GM18499 (cell line): Measurements from ENCODE around the gene PRRX1.

Experiments
- ATAC-seq: cut with Tn5 transposase; IDR thresholded peaks from one replicate; pipeline ENCODE4 v1.9.1; 2021; ENCODE audit warnings: moderate number of reproducible peaks; ENCODE audit not compliant: insufficient read depth, unreplicated experiment

PRRX1 gene

GRCh38 chr1:170664093-170664827 lies at the start of gene PRRX1:
Gene PRRX1, plus strand, starts transcription at chr1:170664131. Its CDS starts 88 bp downstream, at chr1:170664219.
- ATAC-seq, result no peak

- no peak for ATAC-seq
Observed at GRCh38 chr1:170617591-170618330, 46.2 kb upstream of the PRRX1 start.

GRCh38 chr1:170618421-170618820 lies 45.5 kb upstream of the PRRX1 start:
- ATAC-seq, result no peak

- ATAC-seq, result no peak
Observed at GRCh38 chr1:170619241-170620028, 44.5 kb upstream of the PRRX1 start.

- no peak for ATAC-seq
Observed at GRCh38 chr1:170620164-170620563, 43.8 kb upstream of the PRRX1 start.

- no peak for ATAC-seq
Observed at GRCh38 chr1:170623171-170623570, 40.8 kb upstream of the PRRX1 start.

- ATAC-seq, result no peak
Observed at GRCh38 chr1:170624146-170624545, 39.8 kb upstream of the PRRX1 start.

GRCh38 chr1:170630977-170631376 lies 33.0 kb upstream of the PRRX1 start:
- ATAC-seq, result no peak

- no peak for ATAC-seq
Observed at GRCh38 chr1:170634293-170634692, 29.6 kb upstream of the PRRX1 start.

- no peak for ATAC-seq
Observed at GRCh38 chr1:170634824-170635410, 29.0 kb upstream of the PRRX1 start.

- ATAC-seq, result no peak
Observed at GRCh38 chr1:170640581-170640980, 23.4 kb upstream of the PRRX1 start.

- no peak for ATAC-seq
Observed at GRCh38 chr1:170657275-170657853, 6.6 kb upstream of the PRRX1 start.

- ATAC-seq, result no peak
Observed at GRCh38 chr1:170659399-170660035, 4.4 kb upstream of the PRRX1 start.

- no peak for ATAC-seq
Observed at GRCh38 chr1:170660281-170660713, 3.6 kb upstream of the PRRX1 start.

- no peak for ATAC-seq
Observed at GRCh38 chr1:170660871-170661645, 2.9 kb upstream of the PRRX1 start.

- no peak for ATAC-seq
Observed at GRCh38 chr1:170661646-170662411, 2.1 kb upstream of the PRRX1 start.

GRCh38 chr1:170662561-170663403 lies 1.1 kb upstream of the PRRX1 start:
- no peak for ATAC-seq
